ENCODE data around the gene MAGI2.

DNA sequence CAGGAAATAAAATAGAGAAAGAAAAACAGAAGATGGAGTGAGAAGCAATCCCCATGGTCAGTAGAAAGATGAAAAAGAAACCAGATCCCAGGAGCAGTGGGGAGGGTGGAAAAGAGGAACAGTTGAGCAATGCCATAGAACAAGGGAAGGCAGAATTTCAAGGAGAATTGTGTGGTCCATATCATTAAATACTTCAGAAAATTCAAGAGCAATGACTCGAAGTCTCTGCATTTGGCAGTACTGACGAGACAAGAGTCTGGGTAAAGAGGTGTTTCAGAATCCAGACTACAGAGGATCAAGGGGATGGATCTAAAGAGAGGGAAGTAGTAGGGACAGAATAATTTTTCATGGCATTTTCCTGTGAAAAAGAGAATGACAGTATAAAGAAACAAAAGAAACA lies 1142.3 kb downstream of the MAGI2 start:
- TF ChIP-seq TCF7 (IDR thresholded peaks at IDR 0.05; ENCODE audit: low read depth) (no peak), ZNF34 (CRISPR knock-in tag; IDR thresholded peaks at IDR 0.05; ENCODE audit: borderline replicate concordance) (no peak), SMC3 (IDR thresholded peaks at IDR 0.05; ENCODE audit: low read length) (no peak), ZFP90 (CRISPR knock-in tag; IDR thresholded peaks at IDR 0.05; ENCODE audit: borderline replicate concordance) (no peak), JUNB (CRISPR knock-in tag; IDR thresholded peaks at IDR 0.05; ENCODE audit: borderline replicate concordance) (no peak), POLR2AphosphoS5 (IDR thresholded peaks at IDR 0.05; ENCODE audit: low read depth, low read length) (no peak), NR3C1 (CRISPR knock-in tag; IDR thresholded peaks at IDR 0.05) (no peak), POLR2A (IDR thresholded peaks at IDR 0.05; ENCODE audit: insufficient read depth in 1 of 2, low read depth in 2 of 2, low read length in 2 of 2) (no peak), ZNF274 (CRISPR knock-in tag; IDR thresholded peaks at IDR 0.05) (no peak), ZSCAN29 (CRISPR knock-in tag; conservative IDR thresholded peaks at IDR 0.05) (no peak)
- TF ChIP-seq, protein P1, sequence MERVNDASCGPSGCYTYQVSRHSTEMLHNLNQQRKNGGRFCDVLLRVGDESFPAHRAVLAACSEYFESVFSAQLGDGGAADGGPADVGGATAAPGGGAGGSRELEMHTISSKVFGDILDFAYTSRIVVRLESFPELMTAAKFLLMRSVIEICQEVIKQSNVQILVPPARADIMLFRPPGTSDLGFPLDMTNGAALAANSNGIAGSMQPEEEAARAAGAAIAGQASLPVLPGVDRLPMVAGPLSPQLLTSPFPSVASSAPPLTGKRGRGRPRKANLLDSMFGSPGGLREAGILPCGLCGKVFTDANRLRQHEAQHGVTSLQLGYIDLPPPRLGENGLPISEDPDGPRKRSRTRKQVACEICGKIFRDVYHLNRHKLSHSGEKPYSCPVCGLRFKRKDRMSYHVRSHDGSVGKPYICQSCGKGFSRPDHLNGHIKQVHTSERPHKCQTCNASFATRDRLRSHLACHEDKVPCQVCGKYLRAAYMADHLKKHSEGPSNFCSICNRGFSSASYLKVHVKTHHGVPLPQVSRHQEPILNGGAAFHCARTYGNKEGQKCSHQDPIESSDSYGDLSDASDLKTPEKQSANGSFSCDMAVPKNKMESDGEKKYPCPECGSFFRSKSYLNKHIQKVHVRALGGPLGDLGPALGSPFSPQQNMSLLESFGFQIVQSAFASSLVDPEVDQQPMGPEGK (CRISPR knock-in tag; IDR thresholded peaks at IDR 0.05), result no peak
- TF ChIP-seq, protein P2, sequence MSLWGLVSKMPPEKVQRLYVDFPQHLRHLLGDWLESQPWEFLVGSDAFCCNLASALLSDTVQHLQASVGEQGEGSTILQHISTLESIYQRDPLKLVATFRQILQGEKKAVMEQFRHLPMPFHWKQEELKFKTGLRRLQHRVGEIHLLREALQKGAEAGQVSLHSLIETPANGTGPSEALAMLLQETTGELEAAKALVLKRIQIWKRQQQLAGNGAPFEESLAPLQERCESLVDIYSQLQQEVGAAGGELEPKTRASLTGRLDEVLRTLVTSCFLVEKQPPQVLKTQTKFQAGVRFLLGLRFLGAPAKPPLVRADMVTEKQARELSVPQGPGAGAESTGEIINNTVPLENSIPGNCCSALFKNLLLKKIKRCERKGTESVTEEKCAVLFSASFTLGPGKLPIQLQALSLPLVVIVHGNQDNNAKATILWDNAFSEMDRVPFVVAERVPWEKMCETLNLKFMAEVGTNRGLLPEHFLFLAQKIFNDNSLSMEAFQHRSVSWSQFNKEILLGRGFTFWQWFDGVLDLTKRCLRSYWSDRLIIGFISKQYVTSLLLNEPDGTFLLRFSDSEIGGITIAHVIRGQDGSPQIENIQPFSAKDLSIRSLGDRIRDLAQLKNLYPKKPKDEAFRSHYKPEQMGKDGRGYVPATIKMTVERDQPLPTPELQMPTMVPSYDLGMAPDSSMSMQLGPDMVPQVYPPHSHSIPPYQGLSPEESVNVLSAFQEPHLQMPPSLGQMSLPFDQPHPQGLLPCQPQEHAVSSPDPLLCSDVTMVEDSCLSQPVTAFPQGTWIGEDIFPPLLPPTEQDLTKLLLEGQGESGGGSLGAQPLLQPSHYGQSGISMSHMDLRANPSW (CRISPR knock-in tag; IDR thresholded peaks at IDR 0.05; ENCODE audit: borderline replicate concordance), result no peak
